Measurements from ENCODE around the gene PTPRN2. TPM values are rescaled to one million over a fixed set of nuclear protein-coding genes. Genes with fewer than 3 reads are reported as not detected.

PTPRN2 gene
- total and polyA plus RNA-seq, 2 donors (not counting 3 experiments of a cell fraction or from before 2014, with no cell fraction given), result 0.62 to 0.88 TPM

DNA sequence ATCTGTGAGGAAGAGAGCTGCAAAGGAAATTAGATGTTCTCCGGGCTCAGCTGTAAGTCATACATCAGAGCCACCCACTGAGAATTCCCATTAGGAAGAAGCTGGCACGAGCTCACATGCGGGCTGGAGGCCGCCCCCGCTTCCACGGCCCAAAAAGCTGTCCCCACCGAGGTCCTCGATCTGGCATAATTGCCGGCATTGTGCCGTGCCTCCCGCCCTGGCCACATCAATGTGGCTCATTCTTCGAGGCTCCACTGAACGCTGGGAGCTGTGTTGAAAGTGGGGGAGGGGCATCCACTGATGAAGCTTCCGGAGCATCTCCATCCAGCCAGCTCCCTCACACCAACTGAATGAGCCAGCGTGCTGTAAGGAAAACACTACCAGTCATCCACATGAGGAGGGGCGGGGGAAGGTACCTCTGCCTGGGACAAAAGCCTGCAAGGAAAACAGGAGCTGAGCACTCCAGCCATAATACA is 173.1 kb downstream of the PTPRN2 start:
- no peaks in the 10 kb centered on the region for H3K9me1 ChIP-seq (replicated peaks; ENCODE audit: control insufficient read depth, extremely low read depth, insufficient read depth, low read length)
- BruUV-seq (replicated peaks), result no TSS peak
- no peak overlapping the region for H3K4me3 ChIP-seq (replicated peaks in 1 of 3; ENCODE audit: insufficient read depth in 1 of 3, low read depth in 1 of 3, low read length in 3 of 3)
- no peak for FAIRE-seq
- dilution Hi-C loops (cut with MboI; ENCODE audit: extremely low pct_ligation_motif_present, low sequenced_read_pairs) (no loop called here), intact Hi-C loops (cut with micrococcal nuclease) (no loop called here)
- H4K20me1 ChIP-seq (replicated peaks; ENCODE audit: control insufficient read depth, extremely low read depth, insufficient read depth, low read length), result no peaks in the 10 kb centered on the region
- ChIA-PET CTCF (no interaction called here), POLR2A (no interaction called here)
- H3K9me3 ChIP-seq (replicated peaks; ENCODE audit: control insufficient read depth, insufficient read depth, low read length), result peaks cover 20% of the 10 kb centered on the region
- H3K4me2 ChIP-seq (ENCODE audit: insufficient read depth, low read length), result no peak overlapping the region
- TF ChIP-seq, protein P1, sequence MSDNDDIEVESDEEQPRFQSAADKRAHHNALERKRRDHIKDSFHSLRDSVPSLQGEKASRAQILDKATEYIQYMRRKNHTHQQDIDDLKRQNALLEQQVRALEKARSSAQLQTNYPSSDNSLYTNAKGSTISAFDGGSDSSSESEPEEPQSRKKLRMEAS (IDR thresholded peaks at IDR 0.05; ENCODE audit: insufficient read depth, insufficient read length), result no peak
- no peak for TF ChIP-seq POLR2AphosphoS5 (IDR thresholded peaks at IDR 0.05; ENCODE audit: insufficient read depth, low read depth, low read length)
- no peak overlapping the region for H3K9ac ChIP-seq (replicated peaks; ENCODE audit: extremely low read depth, insufficient read depth, low read length)
- H3K4me1 ChIP-seq (ENCODE audit: control insufficient read depth, extremely low read depth, insufficient read depth, low read length), result no peaks in the 10 kb centered on the region
- no peaks in the 10 kb centered on the region for H3K36me3 ChIP-seq (ENCODE audit: control insufficient read depth in 2 of 2, extremely low read depth in 1 of 2, insufficient read depth in 2 of 2, low read length in 2 of 2)
- H3K79me2 ChIP-seq (ENCODE audit: control insufficient read depth, insufficient read depth, low read length), result no peaks in the 10 kb centered on the region
- H2AFZ ChIP-seq (ENCODE audit: low read depth, low read length), result no peak overlapping the region
- no peaks in the 10 kb centered on the region for H3K27me3 ChIP-seq (ENCODE audit: control insufficient read depth in 2 of 2, insufficient read depth in 2 of 2, low read length in 2 of 2)
- H3K27ac ChIP-seq (ENCODE audit: insufficient read depth, low read depth, low read length), result no peak overlapping the region
- no peak for DNase-seq (ENCODE audit: low read depth, low spot score)

DNA sequence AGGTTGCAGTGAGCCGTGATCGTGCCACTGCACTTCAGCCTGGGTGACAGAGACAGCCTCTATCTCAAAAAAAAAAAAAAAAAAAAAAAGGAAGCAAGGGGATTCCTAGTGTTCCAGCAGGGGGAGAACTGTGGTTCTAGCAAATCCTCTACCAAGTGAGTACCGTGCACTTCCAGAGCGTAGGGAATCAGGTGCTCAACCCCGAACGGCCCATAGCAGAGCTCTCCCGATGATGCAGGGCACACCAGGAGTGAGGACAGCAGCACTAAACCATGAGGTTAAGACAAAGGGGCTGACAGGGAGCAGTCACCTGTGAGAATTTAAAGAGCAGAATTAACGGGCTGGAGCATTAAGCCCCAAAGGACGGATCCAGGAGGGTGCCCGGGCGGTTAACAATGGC is 173.6 kb downstream of the PTPRN2 start:
- no peak overlapping the region for H3K4me2 ChIP-seq (ENCODE audit: insufficient read depth, low read length)
- FAIRE-seq (no peak), DNase-seq (ENCODE audit: low read depth, low spot score) (no peak)
- H3K4me3 ChIP-seq (replicated peaks in 1 of 3; ENCODE audit: insufficient read depth in 1 of 3, low read depth in 1 of 3, low read length in 3 of 3), result no peak overlapping the region
- H3K9me3 ChIP-seq (replicated peaks; ENCODE audit: control insufficient read depth, insufficient read depth, low read length), result peaks cover 23% of the 10 kb centered on the region
- H2AFZ ChIP-seq (ENCODE audit: low read depth, low read length), result no peak overlapping the region
- intact Hi-C loops (cut with micrococcal nuclease) (no loop called here), dilution Hi-C loops (cut with MboI; ENCODE audit: extremely low pct_ligation_motif_present, low sequenced_read_pairs) (no loop called here)
- no TSS peak for BruUV-seq (replicated peaks)
- no peaks in the 10 kb centered on the region for H3K36me3 ChIP-seq (ENCODE audit: control insufficient read depth in 2 of 2, extremely low read depth in 1 of 2, insufficient read depth in 2 of 2, low read length in 2 of 2)
- H3K9me1 ChIP-seq (replicated peaks; ENCODE audit: control insufficient read depth, extremely low read depth, insufficient read depth, low read length), result no peaks in the 10 kb centered on the region
- ChIA-PET POLR2A (no interaction called here), CTCF (no interaction called here)
- H4K20me1 ChIP-seq (replicated peaks; ENCODE audit: control insufficient read depth, extremely low read depth, insufficient read depth, low read length), result no peaks in the 10 kb centered on the region
- no peaks in the 10 kb centered on the region for H3K4me1 ChIP-seq (ENCODE audit: control insufficient read depth, extremely low read depth, insufficient read depth, low read length)
- no peaks in the 10 kb centered on the region for H3K27me3 ChIP-seq (ENCODE audit: control insufficient read depth in 2 of 2, insufficient read depth in 2 of 2, low read length in 2 of 2)
- no peak overlapping the region for H3K9ac ChIP-seq (replicated peaks; ENCODE audit: extremely low read depth, insufficient read depth, low read length)
- H3K27ac ChIP-seq (ENCODE audit: insufficient read depth, low read depth, low read length), result no peak overlapping the region
- TF ChIP-seq JUN (IDR thresholded peaks at IDR 0.05; ENCODE audit: borderline replicate concordance, insufficient read depth, insufficient read length, low read depth), result no peak
- no peak for TF ChIP-seq POLR2AphosphoS5 (IDR thresholded peaks at IDR 0.05; ENCODE audit: insufficient read depth, low read depth, low read length)
- TF ChIP-seq, protein P2, sequence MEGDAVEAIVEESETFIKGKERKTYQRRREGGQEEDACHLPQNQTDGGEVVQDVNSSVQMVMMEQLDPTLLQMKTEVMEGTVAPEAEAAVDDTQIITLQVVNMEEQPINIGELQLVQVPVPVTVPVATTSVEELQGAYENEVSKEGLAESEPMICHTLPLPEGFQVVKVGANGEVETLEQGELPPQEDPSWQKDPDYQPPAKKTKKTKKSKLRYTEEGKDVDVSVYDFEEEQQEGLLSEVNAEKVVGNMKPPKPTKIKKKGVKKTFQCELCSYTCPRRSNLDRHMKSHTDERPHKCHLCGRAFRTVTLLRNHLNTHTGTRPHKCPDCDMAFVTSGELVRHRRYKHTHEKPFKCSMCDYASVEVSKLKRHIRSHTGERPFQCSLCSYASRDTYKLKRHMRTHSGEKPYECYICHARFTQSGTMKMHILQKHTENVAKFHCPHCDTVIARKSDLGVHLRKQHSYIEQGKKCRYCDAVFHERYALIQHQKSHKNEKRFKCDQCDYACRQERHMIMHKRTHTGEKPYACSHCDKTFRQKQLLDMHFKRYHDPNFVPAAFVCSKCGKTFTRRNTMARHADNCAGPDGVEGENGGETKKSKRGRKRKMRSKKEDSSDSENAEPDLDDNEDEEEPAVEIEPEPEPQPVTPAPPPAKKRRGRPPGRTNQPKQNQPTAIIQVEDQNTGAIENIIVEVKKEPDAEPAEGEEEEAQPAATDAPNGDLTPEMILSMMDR (IDR thresholded peaks at IDR 0.05; ENCODE audit: extremely low read depth in 1 of 2, insufficient read depth in 1 of 2, low read depth in 1 of 2, low read length in 2 of 2), result no peak
- no peak for TF ChIP-seq FOS (IDR thresholded peaks at IDR 0.05; ENCODE audit: borderline replicate concordance, insufficient read depth, low read length)
- no peak for TF ChIP-seq GATA2 (IDR thresholded peaks at IDR 0.05; ENCODE audit: insufficient read depth, insufficient read length, low read depth, low read length)
- no peak for TF ChIP-seq EZH2 (IDR thresholded peaks at IDR 0.05; ENCODE audit: borderline replicate concordance, low read depth, low read length, severe bottlenecking)
- TF ChIP-seq MYC (IDR thresholded peaks at IDR 0.05; ENCODE audit: low read depth, low read length), result no peak
- TF ChIP-seq POLR2A (IDR thresholded peaks at IDR 0.05; ENCODE audit: low read depth, low read length), result no peak
- TF ChIP-seq, protein P1 (IDR thresholded peaks at IDR 0.05; ENCODE audit: insufficient read depth, insufficient read length), result no peak
- no peaks in the 10 kb centered on the region for H3K79me2 ChIP-seq (ENCODE audit: control insufficient read depth, insufficient read depth, low read length)

Data from endothelial cell of umbilical vein (primary cell).